T-cell (primary cell): ENCODE data around the gene SLC1A4. TPM values are rescaled to one million over a fixed set of nuclear protein-coding genes. Genes with fewer than 3 reads are reported as not detected.

Experiments
- ATAC-seq, 4 experiments: fragments of 200-7000 bp in 3 of 4; fragments of 150-1000 bp in 1 of 4; cut with Tn5 transposase; replicated peaks in 1 of 4; 1 replicate in 3 of 4; 2 replicates in 1 of 4; pipeline ENCODE4 v1.10.0; 2021; ENCODE audit warnings: moderate library complexity in 3 of 4, mild to moderate bottlenecking in 2 of 4, moderate number of reproducible peaks in 1 of 4
- CTCF ChIA-PET, 2 donors: fragments of 300-600 bp; sonication (Branson Sonifier 250); formaldehyde crosslinking; loops; one replicate each; lab custom pipeline; 2022; ENCODE audit warnings: antibody characterized with exemption in 2 of 2; lab: Charles Lee
- POLR2A ChIA-PET, 2 donors: fragments of 300-600 bp; sonication (Branson Sonifier 250); formaldehyde crosslinking; loops; one replicate each; lab custom pipeline; 2022; ENCODE audit warnings: antibody characterized with exemption in 2 of 2; lab: Charles Lee
- DNase-seq, 35 experiments: peaks; one replicate each; pipeline versions ENCODE4 v3.0.0 to v3.0.0-alpha.2; 2013 to 2023
- H3K27ac ChIP-seq: one replicate; pipeline ENCODE4 v1.5.1; 2013; ENCODE audit warnings: low read length
- H3K27me3 ChIP-seq, 2 experiments: replicated peaks in 1 of 2; 1 replicate in 1 of 2; 2 replicates in 1 of 2; pipeline versions ENCODE4 v1.6.1 to v1.7.0; 2013; ENCODE audit warnings: low read length in 1 of 2, mixed read lengths in 1 of 2; ENCODE audit not compliant: control insufficient read depth in 2 of 2, insufficient read depth in 2 of 2; ENCODE audit errors: extremely low read depth in 1 of 2
- H3K36me3 ChIP-seq, 2 donors: 1 replicate in 1 of 2; 2 replicates in 1 of 2; pipeline versions ENCODE4 v1.6.1 to v1.7.0; 2013; ENCODE audit warnings: low read length in 1 of 2; ENCODE audit not compliant: control insufficient read depth in 2 of 2, insufficient read depth in 1 of 2; ENCODE audit errors: extremely low read depth in 1 of 2
- H3K4me1 ChIP-seq, 2 experiments: 1 replicate in 1 of 2; 2 replicates in 1 of 2; pipeline versions ENCODE4 v1.6.1 to v1.7.0; 2013; ENCODE audit warnings: low read length in 2 of 2, mixed read lengths in 1 of 2; ENCODE audit not compliant: insufficient read depth in 2 of 2, control insufficient read depth in 1 of 2; ENCODE audit errors: extremely low read depth in 1 of 2
- H3K4me3 ChIP-seq, 2 donors: 1 replicate in 1 of 2; 2 replicates in 1 of 2; pipeline versions ENCODE4 v1.5.1 to v1.7.0; 2013; ENCODE audit warnings: mild to moderate bottlenecking in 2 of 2, low read length in 1 of 2, moderate library complexity in 1 of 2; ENCODE audit not compliant: control insufficient read depth in 1 of 2; ENCODE audit errors: extremely low read depth in 1 of 2
- H3K9me3 ChIP-seq: 2 replicates; pipeline ENCODE4 v1.7.0; 2013
- H3K27ac Mint-ChIP-seq, 2 donors: one replicate each; pipeline ENCODE4 v1.8.0; 2020 to 2021; ENCODE audit warnings: mild to moderate bottlenecking in 2 of 2, mixed read lengths in 2 of 2
- H3K27me3 Mint-ChIP-seq, 2 donors: one replicate each; pipeline ENCODE4 v1.8.0; 2021 to 2022; ENCODE audit warnings: mixed read lengths in 2 of 2
- H3K36me3 Mint-ChIP-seq: one replicate; pipeline ENCODE4 v1.8.0; 2021; ENCODE audit warnings: mixed read lengths
- H3K4me1 Mint-ChIP-seq, 3 donors: one replicate each; pipeline ENCODE4 v1.8.0; 2020 to 2022; ENCODE audit warnings: mixed read lengths in 3 of 3, mild to moderate bottlenecking in 1 of 3
- H3K4me3 Mint-ChIP-seq, 3 donors: one replicate each; pipeline ENCODE4 v1.8.0; 2020 to 2022; ENCODE audit warnings: mild to moderate bottlenecking in 3 of 3, mixed read lengths in 3 of 3, moderate library complexity in 3 of 3
- H3K9me3 Mint-ChIP-seq, 3 donors: one replicate each; pipeline ENCODE4 v1.8.0; 2020 to 2022; ENCODE audit warnings: mixed read lengths in 3 of 3
- WGBS: methylation state at CpG from one replicate; pipeline ENCODE4 v1.1.5; 2013; ENCODE audit warnings: missing lambda C conversion rate; ENCODE audit not compliant: insufficient coverage; 5-methylcytosine and 5-hydroxymethylcytosine counted together
- total RNA-seq, 35 experiments: library from RNA in 6 of 35; stranded (reverse) in 6 of 35; fragments of 120-200 nt in 1 of 35; gene quantifications; one replicate each; pipeline versions ENCODE4 v1.2.1 to v1.2.4 and lab custom pipeline; 2013 to 2026

The SLC1A4 gene
- total RNA-seq, 5 donors from 2014 or later (not counting 1 experiment from before 2014, with no cell fraction given): 1.9 to 13.8 (median 9.8) TPM

DNA sequence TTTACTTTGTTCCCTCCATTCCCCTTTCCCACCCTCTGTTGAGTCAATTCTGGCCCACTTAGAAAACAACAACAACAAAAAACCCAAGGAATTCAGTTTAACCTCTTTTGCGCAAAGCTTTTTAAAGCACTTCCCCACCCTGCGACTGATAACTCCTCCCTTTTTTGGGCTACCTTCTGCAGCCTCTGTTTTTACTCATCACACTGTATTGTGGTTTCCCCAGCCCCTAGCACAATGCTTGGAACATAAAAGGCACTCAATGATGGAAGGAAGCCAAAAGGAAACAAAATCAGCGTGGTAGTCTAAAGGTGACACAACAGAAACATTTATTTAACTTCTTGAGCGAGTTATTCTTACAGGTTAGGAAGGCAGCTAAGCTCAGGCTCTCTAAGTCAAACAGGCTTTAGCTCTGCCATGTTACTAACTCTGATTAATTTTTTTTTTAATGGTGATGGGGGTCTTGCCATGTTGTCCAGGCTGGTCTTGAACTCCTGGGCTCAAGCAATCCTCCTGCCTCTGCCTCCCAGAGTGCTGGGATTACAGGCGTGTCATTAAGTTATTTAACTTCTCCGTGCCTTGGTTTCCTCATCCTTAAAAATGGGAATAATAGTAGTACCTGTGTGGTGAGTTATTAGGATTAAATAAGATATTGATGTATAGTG, 68.3 kb downstream of the SLC1A4 start:
- Histone ChIP-seq H3K27me3 (no peaks in the 10 kb centered on the region), H3K36me3 (no peaks in the 10 kb centered on the region), H3K4me1 (peaks cover 20 to 58% of the 10 kb centered on the region in 2 experiments), H3K9me3 (no peaks in the 10 kb centered on the region), H3K4me3 (peak overlapping the region; percentile 52 to 86), H3K27ac (peak overlapping the region; percentile 63)
- no peaks in the 10 kb centered on the region for H3K27me3 Mint-ChIP-seq
- WGBS: 0% methylated on average over 3 of the region's 6 CpGs
- peaks cover 70 to 76% (median 75%) of the 10 kb centered on the region in 3 donors for H3K4me1 Mint-ChIP-seq
- CTCF ChIA-PET: interaction anchor here in 1 of 2 donors (0.8 to 3.8 kb wide), 2 partner anchors 13 to 72 kb away, joined by 3 to 34 read pairs; partner anchors contain the start of gene RAB1A
- H3K36me3 Mint-ChIP-seq: peaks cover 4% of the 10 kb centered on the region
- ATAC-seq (peak; percentile 53 to 64 (median 57)), DNase-seq (peak in 34 of 35 experiments; percentile 23 to 88 (median 58))
- peak overlapping the region; percentile 88 to 97 (median 91) for H3K4me3 Mint-ChIP-seq
- no peaks in the 10 kb centered on the region for H3K9me3 Mint-ChIP-seq
- peak overlapping the region; percentile 88 to 94 for H3K27ac Mint-ChIP-seq
- POLR2A ChIA-PET: interaction anchor here (0.6 to 1.5 kb wide), 3 partner anchors 35 to 170 kb away, joined by 6 to 8 read pairs (median 7); partner anchors contain the start of gene ACTR2 (in 1 of the 2)

DNA sequence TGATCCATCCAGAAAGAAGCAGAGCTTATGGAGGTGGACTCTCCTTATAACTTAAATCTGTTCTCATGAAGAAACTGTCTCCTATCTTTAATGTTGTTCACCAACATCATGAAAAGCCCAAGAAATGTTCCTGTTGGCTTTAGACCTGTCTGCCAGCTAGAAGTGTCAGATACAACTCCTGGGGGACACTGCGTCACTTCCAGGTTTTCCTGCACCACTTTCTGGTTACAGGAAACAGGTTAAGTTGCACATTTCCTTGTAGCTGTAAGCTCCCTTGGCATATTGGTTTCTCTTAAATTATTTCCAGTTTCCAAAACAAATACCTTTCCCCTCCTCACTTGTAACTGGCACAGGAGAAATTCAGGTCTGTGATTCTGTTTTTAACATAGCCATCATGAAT, 69.9 kb downstream of the SLC1A4 start:
- Histone ChIP-seq H3K27ac (no peak overlapping the region), H3K4me1 (peaks cover 11 to 45% of the 10 kb centered on the region in 2 experiments), H3K9me3 (no peaks in the 10 kb centered on the region), H3K36me3 (no peaks in the 10 kb centered on the region), H3K27me3 (no peaks in the 10 kb centered on the region), H3K4me3 (no peak overlapping the region)
- Mint-ChIP-seq H3K27me3 (no peaks in the 10 kb centered on the region), H3K27ac (peak overlapping the region in 1 of 2 donors; percentile 28), H3K9me3 (no peaks in the 10 kb centered on the region), H3K4me3 (peak overlapping the region in 1 of 3 donors; percentile 97), H3K36me3 (peaks cover 4% of the 10 kb centered on the region), H3K4me1 (peaks cover 65 to 73% (median 72%) of the 10 kb centered on the region in 3 donors)
- 100% methylated on average over 1 of the region's 1 CpG for WGBS
- DNase-seq: no peak
- POLR2A ChIA-PET: no interaction called here
- CTCF ChIA-PET: interaction anchor here (0.6 to 0.9 kb wide), 5 partner anchors 38 to 110 kb away, joined by 3 to 4 read pairs (median 3); no protein-coding TSS in a partner anchor
- no peak for ATAC-seq

DNA sequence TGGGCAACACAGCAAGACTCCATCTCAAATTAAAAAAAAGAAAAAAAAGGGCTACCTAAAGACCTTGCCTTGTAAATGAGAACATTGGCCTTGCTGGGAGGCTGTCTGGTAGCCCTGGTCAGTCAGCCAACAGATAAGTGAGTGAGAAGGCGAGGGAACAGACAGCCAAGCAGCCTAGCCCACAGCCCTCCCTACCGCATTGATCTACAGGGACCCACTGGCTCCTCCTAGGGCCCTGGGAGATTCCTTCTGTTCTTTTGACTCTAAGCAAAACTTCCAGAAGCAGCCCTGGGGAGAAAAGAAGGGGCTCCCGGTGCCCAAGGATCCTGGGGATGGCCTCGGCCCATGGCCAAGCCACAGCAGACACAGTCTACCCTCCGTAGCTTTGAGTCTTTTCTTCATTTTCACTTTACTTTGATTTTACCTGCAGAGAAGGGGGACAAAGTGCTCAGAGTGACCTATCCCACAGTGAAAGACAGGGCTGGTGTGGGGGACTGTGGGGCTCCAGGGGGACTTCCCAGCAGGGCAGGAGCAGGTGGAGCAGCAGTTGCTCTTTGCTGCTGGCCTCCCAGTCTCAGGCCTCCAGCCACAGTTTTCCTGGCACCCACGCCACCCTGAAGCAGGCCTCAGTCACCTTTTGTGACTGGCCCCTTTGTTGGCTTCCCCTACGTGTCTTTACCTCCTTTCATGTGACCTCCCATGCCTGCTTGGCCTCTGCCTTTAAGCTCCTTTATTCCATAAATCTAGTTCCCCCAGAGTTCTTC, 72.1 kb downstream of the SLC1A4 start:
- peaks cover 4% of the 10 kb centered on the region for H3K36me3 Mint-ChIP-seq
- H3K9me3 Mint-ChIP-seq: no peaks in the 10 kb centered on the region
- peaks cover 11 to 42% of the 10 kb centered on the region in 2 experiments for H3K4me1 ChIP-seq
- DNase-seq (peak in 1 of 35 experiments; percentile 8), ATAC-seq (no peak)
- H3K27me3 ChIP-seq: no peaks in the 10 kb centered on the region
- no peaks in the 10 kb centered on the region for H3K9me3 ChIP-seq
- H3K4me1 Mint-ChIP-seq: peaks cover 58 to 73% (median 73%) of the 10 kb centered on the region in 3 donors
- 93% methylated on average over 3 of the region's 7 CpGs for WGBS
- no peaks in the 10 kb centered on the region for H3K27me3 Mint-ChIP-seq
- POLR2A ChIA-PET: interaction anchor here in 1 of 2 donors (0.5 to 0.6 kb wide), 3 partner anchors 28 to 67 kb away, joined by 4 to 6 read pairs (median 4); no protein-coding TSS in a partner anchor
- H3K4me3 ChIP-seq: no peak overlapping the region
- no peak overlapping the region for H3K27ac ChIP-seq
- H3K36me3 ChIP-seq: no peaks in the 10 kb centered on the region
- H3K4me3 Mint-ChIP-seq: no peak overlapping the region
- CTCF ChIA-PET: no interaction called here
- H3K27ac Mint-ChIP-seq: peak overlapping the region in 1 of 2 donors; percentile 34

DNA sequence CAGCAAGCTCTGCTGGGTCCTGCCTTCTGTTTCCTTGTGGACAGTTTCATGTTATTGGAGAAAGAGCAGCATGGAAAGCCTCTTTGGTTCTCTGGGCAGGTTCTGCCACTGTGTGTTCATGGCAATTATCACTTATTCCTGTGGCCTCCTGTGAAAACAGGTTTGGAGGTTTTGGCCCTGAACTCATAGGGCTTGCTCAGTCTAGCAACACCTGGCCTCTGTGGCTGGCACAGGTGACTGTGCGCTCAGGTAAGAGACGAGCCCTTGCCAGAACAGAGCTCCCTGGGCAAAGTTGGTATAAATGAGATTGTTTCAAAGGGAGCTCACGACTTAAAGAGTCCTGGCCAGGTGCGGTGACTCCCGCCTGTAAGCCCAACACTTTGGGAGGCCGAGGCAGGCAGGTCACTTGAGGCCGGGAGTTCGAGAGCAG, 72.7 kb downstream of the SLC1A4 start:
- Mint-ChIP-seq H3K36me3 (peaks cover 4% of the 10 kb centered on the region), H3K4me1 (peaks cover 60 to 76% (median 76%) of the 10 kb centered on the region in 3 donors), H3K27ac (peak overlapping the region in 1 of 2 donors; percentile 34), H3K4me3 (no peak overlapping the region), H3K27me3 (no peaks in the 10 kb centered on the region), H3K9me3 (no peaks in the 10 kb centered on the region)
- Histone ChIP-seq H3K27ac (no peak overlapping the region), H3K4me3 (no peak overlapping the region), H3K9me3 (no peaks in the 10 kb centered on the region), H3K36me3 (no peaks in the 10 kb centered on the region), H3K27me3 (no peaks in the 10 kb centered on the region), H3K4me1 (peaks cover 11 to 40% of the 10 kb centered on the region in 2 experiments)
- CTCF ChIA-PET: interaction anchor here in 1 of 2 donors (0.6 kb wide), 1 partner anchor 125 kb away, joined by 5 read pairs; no protein-coding TSS in a partner anchor
- ATAC-seq (no peak), DNase-seq (peak in 1 of 35 experiments; percentile 0)
- 95% methylated on average over 4 of the region's 8 CpGs for WGBS
- POLR2A ChIA-PET: interaction anchor here in 1 of 2 donors (0.5 to 0.7 kb wide), 4 partner anchors 13 to 67 kb away, joined by 4 to 9 read pairs (median 5); no protein-coding TSS in a partner anchor

DNA sequence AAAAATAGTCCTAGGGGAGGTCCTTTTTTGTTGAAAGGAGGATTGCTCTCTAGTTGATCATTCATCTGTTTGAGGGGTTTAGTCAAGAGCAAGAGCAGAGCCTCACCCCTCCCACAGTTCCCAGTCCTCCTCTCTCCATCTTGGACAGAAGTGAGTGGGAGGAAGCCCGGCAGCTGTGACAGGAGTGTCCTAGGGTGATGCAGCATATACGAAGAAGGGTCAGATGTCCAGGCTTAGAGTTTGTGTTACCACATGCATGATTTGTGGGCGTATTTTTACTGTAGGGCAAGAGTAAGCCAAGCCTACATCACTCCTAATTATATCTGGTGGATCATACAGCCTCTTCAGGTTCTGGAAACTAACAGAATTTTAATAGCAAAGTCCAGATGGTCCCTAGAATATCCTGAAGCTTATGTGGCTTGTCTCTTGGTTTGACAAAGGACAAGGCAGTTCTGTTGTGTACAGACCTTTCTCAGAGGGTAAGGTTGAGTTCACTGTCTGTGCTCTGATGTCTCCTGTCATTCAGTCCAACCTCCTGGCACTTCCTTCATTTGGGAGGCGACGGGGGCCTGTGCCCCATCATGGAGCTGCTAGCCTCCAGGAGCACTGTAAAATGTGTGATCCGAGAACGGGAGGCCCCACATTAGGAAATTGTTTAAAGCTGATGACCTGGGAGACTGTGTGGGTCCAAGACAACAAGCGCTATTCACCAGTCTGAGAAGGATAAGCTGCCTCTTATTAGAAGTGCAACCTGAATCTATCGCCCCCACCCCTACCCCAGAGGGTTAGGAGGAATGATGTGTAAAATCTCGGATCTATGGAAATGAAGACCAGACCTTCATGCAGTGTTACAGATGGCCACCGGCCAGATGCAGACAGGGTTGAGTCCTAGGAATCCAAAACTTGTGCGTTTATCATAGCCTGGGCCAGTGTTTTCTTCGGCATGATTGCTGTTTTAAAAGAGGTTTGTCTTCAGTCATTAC, 73.9 kb downstream of the SLC1A4 start:
- peak overlapping the region in 1 of 2 donors; percentile 7 for H3K27ac Mint-ChIP-seq
- no peak overlapping the region for H3K4me3 ChIP-seq
- H3K27ac ChIP-seq: no peak overlapping the region
- 80% methylated on average over 2 of the region's 13 CpGs for WGBS
- no peaks in the 10 kb centered on the region for H3K9me3 Mint-ChIP-seq
- peaks cover 60 to 77% (median 77%) of the 10 kb centered on the region in 3 donors for H3K4me1 Mint-ChIP-seq
- no peak overlapping the region for H3K4me3 Mint-ChIP-seq
- H3K36me3 ChIP-seq: no peaks in the 10 kb centered on the region
- H3K9me3 ChIP-seq: no peaks in the 10 kb centered on the region
- ChIA-PET CTCF (interaction anchor here in 1 of 2 donors (1.2 to 1.6 kb wide), 3 partner anchors 10 to 71 kb away, joined by 3 to 12 read pairs (median 6); partner anchors contain the start of gene RAB1A), POLR2A (no interaction called here)
- DNase-seq (no peak), ATAC-seq (no peak)
- H3K27me3 Mint-ChIP-seq: no peaks in the 10 kb centered on the region
- H3K4me1 ChIP-seq: peaks cover under 1 to 39% of the 10 kb centered on the region in 2 experiments
- H3K27me3 ChIP-seq: no peaks in the 10 kb centered on the region
- H3K36me3 Mint-ChIP-seq: peaks cover 4% of the 10 kb centered on the region
